Measurements from ENCODE around the gene KCNB1. TPM values are rescaled to one million over a fixed set of nuclear protein-coding genes. Genes with fewer than 3 reads are reported as not detected.
A peak's percentile ranks its signal among the peaks of the same experiment; 100 is the strongest.

Gene KCNB1
- total and polyA plus RNA-seq, 8 donors = 0.12 to 21.0 (median 2.3) TPM; not detected in 1

- intact Hi-C loops (cut with DNase I; ENCODE audit: low total_unique reads) = no loop called here
- no peak for TF ChIP-seq EP300 (IDR thresholded peaks at IDR 0.05)
- TF ChIP-seq POLR2A (IDR thresholded peaks at IDR 0.05) = no peak
- no peak for TF ChIP-seq CTCF (IDR thresholded peaks at IDR 0.05)
- TF ChIP-seq POLR2AphosphoS5 (IDR thresholded peaks at IDR 0.05) = no peak
- DNase-seq = no peak
- Histone ChIP-seq H3K36me3 (no peaks in the 10 kb centered on the region), H3K4me3 (no peak overlapping the region), H3K9me3 (no peaks in the 10 kb centered on the region), H3K27ac (peak overlapping the region in 4 of 5 donors; percentile 24 to 89 (median 58)), H3K27me3 (peaks cover 0 to 9% (median 6%) of the 10 kb centered on the region in 3 donors), H3K4me1 (peaks cover 7 to 61% (median 35%) of the 10 kb centered on the region in 4 donors)
- WGBS, 5 donors = 59 to 66% (median 62%) methylated on average over 9 of the region's 9 CpGs
Measured at GRCh38 chr20:49417843-49418555, 64.5 kb downstream of the KCNB1 start.

GRCh38 chr20:49415668-49416044 is 66.8 kb downstream of the KCNB1 start:
- DNase-seq = no peak
- intact Hi-C loops (cut with DNase I; ENCODE audit: low total_unique reads) = no loop called here
- H3K4me3 ChIP-seq = no peak overlapping the region
- peaks cover 0 to 47% (median 26%) of the 10 kb centered on the region in 4 donors for H3K4me1 ChIP-seq
- no peaks in the 10 kb centered on the region for H3K36me3 ChIP-seq
- TF ChIP-seq EP300 (IDR thresholded peaks at IDR 0.05) (no peak), POLR2A (IDR thresholded peaks at IDR 0.05) (no peak), CTCF (IDR thresholded peaks at IDR 0.05) (no peak), POLR2AphosphoS5 (IDR thresholded peaks at IDR 0.05) (no peak)
- H3K27me3 ChIP-seq = peaks cover 0 to 9% (median 6%) of the 10 kb centered on the region in 3 donors
- H3K27ac ChIP-seq = peak overlapping the region in 3 of 5 donors; percentile 19 to 89 (median 57)
- H3K9me3 ChIP-seq = no peaks in the 10 kb centered on the region
- 72 to 91% (median 84%) methylated on average over 8 of the region's 8 CpGs for WGBS, 5 donors

DNA sequence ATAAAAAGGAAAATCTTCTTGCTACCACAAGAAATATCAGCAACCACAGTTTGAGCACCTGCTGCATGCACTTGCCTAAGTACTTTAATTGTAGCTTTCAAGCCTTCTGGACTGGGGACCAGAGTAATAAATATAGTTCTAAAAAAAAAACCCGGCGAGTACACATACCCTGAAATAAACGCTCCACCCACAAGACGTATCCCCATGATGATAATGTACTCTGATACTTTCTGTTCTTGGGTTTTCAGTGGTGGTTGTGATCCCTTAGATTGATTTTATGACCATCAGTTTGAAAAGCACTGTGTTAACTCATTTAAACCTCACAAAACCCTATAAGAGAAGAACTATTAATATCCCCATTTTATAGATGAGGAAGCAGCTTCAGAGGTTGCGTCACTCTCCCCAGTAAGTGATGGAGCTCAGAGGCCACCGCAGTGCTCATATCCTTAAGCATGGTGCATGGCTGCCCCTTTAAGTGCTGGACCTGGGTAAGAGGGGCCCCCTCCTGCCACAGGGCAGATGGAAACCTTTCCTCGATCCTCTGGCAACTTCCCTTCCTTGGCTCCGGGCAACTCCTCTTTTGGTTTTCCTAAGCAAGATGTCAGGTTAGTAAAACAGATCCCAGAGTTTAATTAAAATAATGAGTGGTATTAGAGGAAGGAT is 67.3 kb downstream of the KCNB1 start:
- Histone ChIP-seq H3K36me3 (no peaks in the 10 kb centered on the region), H3K27ac (peak overlapping the region in 3 of 5 donors; percentile 19 to 89 (median 57)), H3K4me3 (no peak overlapping the region), H3K4me1 (peaks cover 0 to 47% (median 26%) of the 10 kb centered on the region in 4 donors), H3K27me3 (peaks cover 0 to 9% (median 6%) of the 10 kb centered on the region in 3 donors), H3K9me3 (no peaks in the 10 kb centered on the region)
- TF ChIP-seq POLR2AphosphoS5 (IDR thresholded peaks at IDR 0.05) = peak in 1 of 3 donors; percentile 14
- TF ChIP-seq EP300 (IDR thresholded peaks at IDR 0.05) = no peak
- WGBS, 5 donors = 67 to 70% (median 67%) methylated on average over 8 of the region's 8 CpGs
- intact Hi-C loops (cut with DNase I; ENCODE audit: low total_unique reads) = no loop called here
- DNase-seq = peak in 1 of 2 donors; percentile 43

DNA sequence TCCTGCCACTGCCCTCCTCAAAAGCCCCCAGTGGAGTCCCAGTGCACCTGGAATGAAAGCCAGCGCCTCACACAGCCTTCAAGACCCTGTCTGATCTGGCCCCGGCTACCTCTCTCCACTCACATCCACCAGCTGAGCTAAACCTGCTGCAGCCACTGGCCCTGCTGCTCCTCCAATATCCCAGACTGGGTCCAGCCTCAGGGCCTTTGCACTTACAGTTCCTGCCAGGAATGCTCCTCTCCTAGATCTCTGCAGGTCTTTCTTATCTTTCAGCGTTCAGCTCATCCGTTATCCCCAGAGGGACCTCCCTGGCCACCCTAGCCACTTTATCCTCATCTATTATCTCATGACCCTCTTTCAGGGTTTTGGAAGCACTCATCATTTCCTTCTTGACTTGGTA is 68.8 kb downstream of the KCNB1 start:
- 73 to 89% (median 87%) methylated on average over 4 of the region's 4 CpGs for WGBS, 5 donors

GRCh38 chr20:49412953-49413352 is 69.5 kb downstream of the KCNB1 start:
- H3K4me1 ChIP-seq = peaks cover 0 to 44% (median 13%) of the 10 kb centered on the region in 4 donors
- TF ChIP-seq EP300 (IDR thresholded peaks at IDR 0.05) (no peak), POLR2A (IDR thresholded peaks at IDR 0.05) (no peak), POLR2AphosphoS5 (IDR thresholded peaks at IDR 0.05) (no peak), CTCF (IDR thresholded peaks at IDR 0.05) (no peak)

More for the DNA sequence above, 68.8 kb downstream of the KCNB1 start:
- TF ChIP-seq POLR2AphosphoS5 (IDR thresholded peaks at IDR 0.05) = no peak
- H3K27ac ChIP-seq = peak overlapping the region in 1 of 5 donors; percentile 89
- H3K4me1 ChIP-seq = peaks cover 0 to 44% (median 17%) of the 10 kb centered on the region in 4 donors
- H3K4me3 ChIP-seq = no peak overlapping the region
- intact Hi-C loops (cut with DNase I; ENCODE audit: low total_unique reads) = no loop called here
- no peaks in the 10 kb centered on the region for H3K36me3 ChIP-seq
- peaks cover 0 to 9% (median 6%) of the 10 kb centered on the region in 3 donors for H3K27me3 ChIP-seq
- DNase-seq = no peak
- H3K9me3 ChIP-seq = no peaks in the 10 kb centered on the region

More at GRCh38 chr20:49412953-49413352, 69.5 kb downstream of the KCNB1 start:
- no peak for DNase-seq
- H3K9me3 ChIP-seq = no peaks in the 10 kb centered on the region
- no peaks in the 10 kb centered on the region for H3K36me3 ChIP-seq
- intact Hi-C loops (cut with DNase I; ENCODE audit: low total_unique reads) = no loop called here
- H3K27ac ChIP-seq = peak overlapping the region in 2 of 5 donors; percentile 26 to 89
- WGBS, 5 donors = 72 to 80% (median 75%) methylated on average over 4 to 6 of the region's 6 CpGs
- H3K27me3 ChIP-seq = peaks cover 0 to 9% (median 6%) of the 10 kb centered on the region in 3 donors
- H3K4me3 ChIP-seq = no peak overlapping the region

All from stomach (tissue), 9 donors.